GM19023 (cell line): ENCODE measurements around the gene DCHS1.

Experiments used
- ATAC-seq: cut with Tn5 transposase; IDR thresholded peaks from one replicate; pipeline ENCODE4 v1.9.1; 2021; ENCODE audit warnings: mild to moderate bottlenecking, moderate library complexity; ENCODE audit not compliant: unreplicated experiment

The DCHS1 gene

DNA sequence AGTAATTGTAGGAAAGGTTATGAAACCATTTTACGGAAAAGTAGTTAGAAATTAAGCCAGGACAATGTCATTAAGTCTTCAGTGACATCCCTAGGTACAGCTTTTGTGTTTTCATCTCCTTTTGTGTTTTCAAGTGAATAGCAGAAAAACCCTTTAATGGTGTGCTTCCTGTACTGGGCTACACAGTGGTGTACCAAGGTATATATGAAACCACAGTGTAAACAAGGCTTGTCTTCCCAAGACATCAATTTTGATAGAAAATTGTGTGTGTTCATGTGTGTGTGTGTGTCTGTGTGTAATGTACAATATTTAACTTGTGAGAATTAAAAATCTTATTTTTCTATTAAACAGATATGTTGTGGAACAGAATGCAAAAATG, 18.6 kb upstream of the DCHS1 start:
- no peak for ATAC-seq

DNA sequence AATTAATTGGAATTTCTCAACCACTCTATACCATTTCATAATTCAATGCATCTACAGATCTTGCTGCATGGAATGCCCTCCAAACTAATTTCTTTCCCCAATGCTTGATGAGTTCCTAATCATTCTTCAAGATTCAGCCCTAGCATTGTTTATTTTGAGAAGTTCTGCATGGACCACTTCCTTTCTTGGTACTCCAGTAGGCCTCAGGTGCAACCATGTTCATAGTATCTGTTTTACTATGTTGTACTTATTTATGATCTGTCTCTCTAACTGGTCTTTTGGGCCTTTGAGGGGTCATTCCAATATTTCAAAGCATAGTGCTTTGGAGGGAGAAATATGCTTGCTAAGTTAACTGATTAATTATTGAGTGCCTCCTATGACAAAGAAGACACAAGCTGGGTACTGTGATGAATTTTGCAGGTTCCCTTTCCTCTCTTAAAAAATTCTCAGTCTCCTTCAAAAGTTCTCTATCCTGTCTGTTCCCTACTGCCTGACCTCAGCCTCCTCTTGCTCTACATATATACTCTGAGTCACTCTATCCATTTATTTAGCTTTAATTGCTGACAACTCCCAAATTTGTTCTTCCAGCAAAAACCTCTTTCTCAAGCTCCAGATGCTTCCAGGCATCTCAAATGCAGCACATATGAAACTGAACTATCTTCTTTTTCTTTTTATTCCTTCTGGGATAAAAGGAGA, 18.1 kb upstream of the DCHS1 start:
- ATAC-seq = no peak

DNA sequence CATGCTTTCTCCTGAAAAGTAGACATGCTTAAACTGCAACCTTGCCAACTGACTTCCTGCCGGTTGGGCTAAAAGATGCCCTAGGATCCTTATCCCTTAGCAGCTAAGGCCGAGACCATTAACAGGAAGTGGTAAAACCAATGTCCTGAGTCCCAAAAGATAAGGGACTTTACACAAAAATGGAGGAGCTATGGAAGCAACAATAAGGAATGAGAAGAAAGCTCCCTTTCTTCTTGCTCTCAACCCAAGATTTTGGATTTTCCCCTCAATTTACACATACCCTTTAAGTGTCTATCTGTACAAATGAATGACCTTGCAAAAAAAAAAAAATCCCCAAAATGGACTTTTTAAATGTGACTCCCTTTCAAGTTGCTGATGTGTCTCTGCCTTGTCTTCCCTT, 16.4 kb upstream of the DCHS1 start:
- ATAC-seq = no peak

- no peak for ATAC-seq
Measured at GRCh38 chr11:6670202-6670830, 14.7 kb upstream of the DCHS1 start.

GRCh38 chr11:6667733-6668374, 12.2 kb upstream of the DCHS1 start:
- ATAC-seq = peak; percentile 60

DNA sequence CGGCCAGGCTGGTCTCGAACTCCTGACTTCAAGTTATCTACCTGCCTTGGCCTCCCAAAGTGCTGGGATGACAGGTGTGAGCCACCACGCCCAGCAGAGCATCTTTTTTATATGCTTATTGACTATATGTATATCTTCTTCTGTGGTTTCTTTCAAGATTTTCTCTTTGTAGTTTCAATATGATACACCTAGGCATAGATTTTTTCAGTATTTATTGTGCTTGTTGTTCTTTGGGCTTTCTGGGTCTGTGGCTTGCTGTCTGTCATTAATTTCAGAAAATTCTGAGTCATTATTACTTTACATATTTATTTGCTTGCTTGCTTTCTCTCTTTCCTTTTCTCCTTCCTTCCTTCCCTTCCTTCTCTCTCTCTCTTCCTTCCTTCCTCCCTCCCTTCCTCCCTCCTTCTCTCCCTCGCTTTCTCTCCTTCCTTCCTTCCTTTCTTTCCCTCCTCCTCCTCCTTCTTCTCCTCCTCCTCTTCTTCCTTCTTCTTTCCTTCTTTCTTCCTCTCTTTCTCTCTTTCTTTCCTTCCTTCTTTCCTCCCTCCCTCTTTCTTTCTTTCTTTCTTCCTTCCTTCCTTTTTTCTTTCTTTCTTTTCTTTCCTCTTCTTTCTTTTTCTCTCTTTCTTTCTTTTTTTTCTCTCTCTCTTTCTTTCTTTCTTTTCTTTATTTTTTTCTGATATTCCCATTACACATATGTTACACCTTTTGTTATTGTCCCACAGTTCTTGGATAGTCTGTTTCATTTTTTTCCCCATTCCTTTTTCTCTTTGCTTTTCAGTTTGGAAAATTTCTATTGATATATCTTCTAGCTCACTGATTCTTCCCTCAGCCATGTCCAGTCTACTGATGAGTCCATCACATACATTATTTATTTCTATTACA, 10.9 kb upstream of the DCHS1 start:
- no peak for ATAC-seq

DNA sequence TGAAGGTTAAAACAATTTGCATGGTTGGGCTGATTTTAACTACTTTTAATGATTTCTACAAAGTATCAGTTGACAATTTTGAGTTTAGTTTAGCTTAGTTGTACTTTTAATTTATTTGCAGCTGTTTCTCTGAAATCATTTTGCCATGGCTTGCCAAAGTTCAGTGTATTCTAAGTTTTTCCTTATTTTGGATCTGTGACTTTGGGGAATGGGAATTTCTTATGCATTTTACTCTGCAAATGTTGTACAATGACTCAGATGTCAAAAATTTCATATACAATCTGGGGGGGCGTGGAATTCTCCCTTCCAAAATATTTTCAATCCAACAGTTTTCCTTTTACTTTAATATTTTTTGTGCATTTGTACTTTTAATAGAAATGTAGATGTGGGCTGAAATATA, 8.9 kb upstream of the DCHS1 start:
- no peak for ATAC-seq

- ATAC-seq = no peak
Measured at GRCh38 chr11:6663794-6664469, 8.3 kb upstream of the DCHS1 start.

GRCh38 chr11:6660712-6661111, 5.1 kb upstream of the DCHS1 start:
- ATAC-seq = no peak

- ATAC-seq = no peak
Measured at GRCh38 chr11:6658647-6659046, 3.0 kb upstream of the DCHS1 start.

- no peak for ATAC-seq
Measured at GRCh38 chr11:6657346-6657745, 1.7 kb upstream of the DCHS1 start.

DNA sequence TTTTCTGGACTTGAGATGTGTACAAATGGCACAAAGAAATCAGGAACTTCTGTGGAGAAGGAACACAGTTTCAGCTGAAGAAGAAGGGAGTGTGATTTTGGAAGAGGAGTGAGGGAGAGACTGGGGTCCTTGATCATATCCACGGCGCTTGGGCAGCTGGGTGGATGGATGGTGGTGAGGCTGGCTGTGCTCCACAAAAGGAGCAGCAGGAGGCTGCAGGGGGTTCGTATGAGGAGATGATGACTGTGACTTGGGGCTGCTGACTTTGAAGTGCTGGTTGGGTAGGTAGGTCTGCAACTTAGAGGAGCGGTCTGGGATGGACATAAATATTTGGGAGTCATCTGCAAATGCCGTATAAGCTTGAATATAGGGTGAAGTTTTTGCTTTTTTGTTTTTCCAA, 1.3 kb upstream of the DCHS1 start:
- no peak for ATAC-seq

DNA sequence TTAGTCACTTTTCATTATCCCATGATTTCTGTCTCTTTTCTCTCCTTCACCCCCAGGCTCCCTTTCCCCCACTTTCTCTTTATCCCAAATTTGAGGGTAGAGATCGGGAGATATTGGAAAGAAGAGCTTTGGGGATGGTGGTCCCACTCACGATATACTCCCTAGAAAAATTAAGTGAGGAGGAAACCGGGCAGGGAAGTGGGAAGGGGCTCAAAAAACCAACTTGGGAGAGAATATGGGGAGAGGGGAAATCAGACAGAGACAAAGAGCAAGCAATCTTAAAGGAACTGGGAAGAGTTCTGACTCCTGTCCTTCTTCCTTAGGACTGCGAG, 941 bp upstream of the DCHS1 start:
- ATAC-seq = no peak

GRCh38 chr11:6655020-6655789, 404 bp downstream of the DCHS1 start:
- no peak for ATAC-seq

- ATAC-seq = no peak
Measured at GRCh38 chr11:6654281-6655019, 1.2 kb downstream of the DCHS1 start.

- no peak for ATAC-seq
Measured at GRCh38 chr11:6653656-6654055, 2.0 kb downstream of the DCHS1 start.

- no peak for ATAC-seq
Measured at GRCh38 chr11:6653097-6653496, 2.5 kb downstream of the DCHS1 start.

DNA sequence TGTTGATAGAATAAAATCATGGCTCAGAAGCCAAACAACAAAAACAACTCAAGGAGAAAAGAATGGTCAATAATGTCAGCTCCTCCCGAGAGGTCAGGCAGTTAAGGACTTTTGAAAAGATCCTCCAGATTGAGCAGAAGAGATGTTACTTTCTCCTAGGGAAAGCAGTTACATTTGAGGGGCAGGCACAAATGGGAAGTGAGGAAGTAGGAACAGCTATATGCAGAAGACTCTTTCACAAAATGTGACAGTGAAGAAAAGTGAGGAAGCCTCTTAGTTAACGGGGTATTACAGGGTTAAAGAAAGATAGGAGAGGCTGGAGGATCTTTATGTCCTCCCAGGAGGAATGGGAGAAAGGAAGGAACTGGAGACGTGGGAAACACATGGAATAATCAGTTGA, 3.4 kb downstream of the DCHS1 start:
- no peak for ATAC-seq

DNA sequence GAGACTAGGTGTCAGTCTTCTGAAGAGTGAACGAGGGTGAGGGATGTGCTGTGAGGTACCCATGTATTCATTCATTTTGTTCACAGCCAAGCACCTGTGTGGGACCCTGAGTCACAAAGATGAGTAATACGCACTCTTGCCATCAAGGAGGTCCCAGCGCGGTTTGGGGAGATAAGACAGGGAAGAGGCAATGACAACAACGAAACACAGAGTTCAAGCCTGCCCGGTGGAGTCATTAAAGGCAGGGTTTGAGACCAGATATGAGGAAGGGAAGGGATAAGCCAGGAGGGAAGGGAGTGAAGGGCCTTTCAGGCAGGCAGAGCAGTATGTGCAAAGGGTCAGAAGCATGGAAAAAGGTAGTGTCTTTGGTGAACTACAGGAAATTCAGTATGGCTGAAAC, 4.6 kb downstream of the DCHS1 start:
- no peak for ATAC-seq

GRCh38 chr11:6650104-6650503, 5.5 kb downstream of the DCHS1 start:
- ATAC-seq = no peak
